ENCODE results near the gene C2CD2.
"Not testable (repeated sequence)": the region's sequence is repeated elsewhere in the genome, so short reads cannot be mapped to it uniquely, and the experiment has no call there.

C2CD2 gene

DNA sequence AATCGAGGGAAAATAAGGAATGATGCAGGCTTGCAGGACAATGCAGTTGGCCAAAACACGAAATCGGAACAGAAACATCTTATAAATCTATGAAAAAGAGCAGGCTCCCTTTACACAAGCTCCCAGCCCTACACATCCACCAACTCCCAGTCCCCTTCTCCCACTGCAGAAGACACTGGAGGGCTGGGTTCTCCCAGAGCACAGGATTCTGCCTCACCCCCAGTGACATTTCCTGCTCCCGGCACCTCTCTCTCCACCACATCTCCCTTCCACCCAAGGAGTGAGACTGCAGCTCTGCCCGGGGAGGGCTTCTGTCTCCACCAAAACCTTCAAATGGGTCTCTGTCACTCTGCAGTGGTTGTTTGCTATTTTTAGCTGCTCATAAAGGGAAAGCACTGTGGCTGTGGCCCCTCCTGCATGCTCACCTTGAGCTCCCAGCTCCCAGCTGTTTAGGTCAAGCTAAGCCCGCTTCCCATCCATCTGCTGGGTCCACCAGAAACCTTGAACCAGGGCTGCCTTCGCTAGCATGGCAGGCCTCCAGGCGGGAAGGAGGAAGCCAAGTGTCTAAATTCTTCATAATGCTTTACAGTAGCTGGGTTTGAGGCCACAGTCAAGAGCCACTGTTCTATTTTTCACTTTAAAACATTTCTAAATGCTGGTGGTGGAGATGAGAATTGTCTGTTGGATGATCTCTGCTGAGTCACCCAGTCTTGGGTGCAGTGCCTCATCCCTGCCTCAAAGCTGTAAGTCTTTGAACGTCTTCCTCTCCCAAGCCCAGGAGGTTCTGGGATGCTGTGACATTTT, 3.3 kb upstream of the C2CD2 start:
- no peak for DNase-seq

DNA sequence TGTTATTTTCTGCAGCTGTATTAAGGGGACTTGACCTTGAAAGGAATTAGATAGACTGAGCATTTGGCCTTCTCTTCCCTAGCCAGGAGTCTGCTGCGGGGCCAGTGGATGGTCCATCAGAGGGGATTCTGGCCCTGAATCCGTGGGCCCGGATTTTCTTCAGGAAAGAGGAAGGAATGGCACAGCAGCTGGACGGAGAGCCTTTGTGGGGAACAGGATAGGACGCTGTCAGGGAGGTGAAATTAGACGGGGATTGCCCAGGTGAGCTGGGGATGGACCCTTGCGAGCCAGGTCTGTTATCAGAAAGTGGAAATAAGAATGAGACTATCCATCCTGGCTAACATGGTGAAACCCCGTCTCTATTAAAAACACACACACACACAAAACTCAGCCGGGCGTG, 1.7 kb upstream of the C2CD2 start:
- DNase-seq: no peak

DNA sequence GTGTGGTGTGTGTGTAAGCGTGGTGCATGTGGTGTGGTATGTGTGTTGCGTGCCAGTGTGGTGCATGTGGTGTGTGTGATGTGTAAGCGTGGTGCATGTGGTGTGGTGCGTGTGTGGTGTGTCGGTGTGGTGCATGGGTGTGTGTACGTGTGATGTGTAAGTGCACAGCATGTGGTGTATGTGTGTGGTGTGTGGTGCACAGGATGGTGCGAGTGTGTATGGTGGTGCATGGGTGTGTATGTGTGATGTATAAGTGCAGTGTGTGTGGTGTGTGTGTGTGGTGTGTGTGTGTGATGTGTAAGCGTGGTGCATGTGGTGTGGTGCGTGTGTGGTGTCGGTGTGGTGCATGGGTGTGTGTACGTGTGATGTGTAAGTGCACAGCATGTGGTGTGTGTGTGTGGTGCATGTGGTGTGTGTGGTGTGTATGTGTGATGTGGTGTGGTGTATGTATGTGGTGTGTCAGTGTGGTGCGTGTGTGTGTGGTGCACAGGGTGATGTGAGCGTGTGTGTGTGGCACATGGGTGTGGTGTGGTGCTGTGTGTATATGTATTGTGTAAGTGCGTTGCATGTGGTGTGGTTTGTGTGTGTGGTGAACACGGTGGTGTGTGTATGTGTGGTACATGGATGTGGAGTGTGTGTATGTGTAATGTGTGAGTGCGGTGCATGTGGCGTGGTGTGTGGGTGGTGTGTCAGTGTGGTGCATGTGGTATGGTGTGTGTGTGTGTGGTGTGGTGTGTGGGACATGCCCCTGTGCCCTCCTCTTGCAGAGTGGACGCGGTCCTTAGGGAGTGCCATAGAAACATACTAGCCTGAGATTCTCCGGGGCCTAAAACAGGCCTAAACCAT, 1.1 kb upstream of the C2CD2 start:
- no peak for DNase-seq

DNA sequence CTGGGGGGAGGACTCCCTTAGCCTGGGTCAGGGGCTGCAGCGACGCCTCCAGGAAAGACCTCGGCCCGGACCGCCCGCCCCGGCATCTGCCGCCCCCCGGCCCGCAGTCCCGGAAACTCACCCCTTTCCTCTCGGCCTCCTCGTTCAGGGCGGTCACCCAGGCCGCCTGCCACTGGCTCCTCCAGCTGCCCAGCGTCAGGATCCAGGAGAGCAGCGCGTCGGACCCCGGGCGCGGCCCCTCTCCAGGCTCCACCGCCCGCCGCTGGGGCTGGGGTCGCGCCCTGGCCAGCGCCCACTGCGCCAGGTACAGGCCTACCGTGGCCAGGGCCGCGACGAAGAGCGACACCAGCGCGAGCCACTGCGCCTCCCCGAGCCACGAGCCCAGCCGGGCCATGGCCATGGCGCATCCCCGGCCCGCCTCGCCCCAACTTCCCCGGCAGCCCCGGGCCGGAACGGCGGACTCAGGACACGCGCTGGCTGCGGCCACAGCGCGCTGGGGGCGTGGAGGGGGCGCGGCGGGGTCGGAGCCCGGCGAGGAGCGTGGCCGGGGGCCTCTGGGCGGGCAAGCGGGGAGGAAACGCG, 478 bp downstream of the C2CD2 start:
- peak; percentile 27 for DNase-seq

DNA sequence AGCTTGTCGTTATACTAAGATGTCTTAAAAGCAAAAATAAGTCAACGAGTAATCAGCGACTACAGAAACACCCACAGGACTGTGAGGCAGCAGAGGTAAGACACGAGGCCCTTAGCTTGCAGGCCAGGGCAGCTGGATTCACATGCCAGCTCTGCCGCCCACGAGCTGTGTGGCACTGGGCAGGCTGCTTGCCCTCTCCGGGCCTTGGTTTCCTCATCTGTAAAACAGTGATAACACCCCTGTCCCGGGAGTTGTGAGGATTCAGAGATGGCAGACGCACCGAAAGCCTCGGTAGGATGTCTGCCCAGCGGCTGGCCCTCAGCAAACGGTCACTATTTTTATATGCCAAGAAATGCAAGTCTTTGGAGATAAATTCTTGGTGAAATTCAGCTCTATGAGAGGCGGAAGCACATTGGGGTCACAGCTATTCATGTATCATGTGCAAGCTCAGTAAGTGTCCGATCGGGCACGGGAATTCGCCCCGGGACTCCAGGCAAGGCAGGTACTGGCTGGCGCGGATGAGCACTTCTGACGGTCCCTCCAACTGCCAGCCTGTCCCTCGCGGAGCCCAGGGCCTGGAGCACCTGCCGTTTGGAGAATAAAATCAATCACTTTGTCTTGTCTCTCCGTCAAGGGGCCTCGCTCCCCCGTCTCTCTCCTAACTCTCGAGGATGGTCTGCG, 1.1 kb downstream of the C2CD2 start:
- no peak for DNase-seq

DNA sequence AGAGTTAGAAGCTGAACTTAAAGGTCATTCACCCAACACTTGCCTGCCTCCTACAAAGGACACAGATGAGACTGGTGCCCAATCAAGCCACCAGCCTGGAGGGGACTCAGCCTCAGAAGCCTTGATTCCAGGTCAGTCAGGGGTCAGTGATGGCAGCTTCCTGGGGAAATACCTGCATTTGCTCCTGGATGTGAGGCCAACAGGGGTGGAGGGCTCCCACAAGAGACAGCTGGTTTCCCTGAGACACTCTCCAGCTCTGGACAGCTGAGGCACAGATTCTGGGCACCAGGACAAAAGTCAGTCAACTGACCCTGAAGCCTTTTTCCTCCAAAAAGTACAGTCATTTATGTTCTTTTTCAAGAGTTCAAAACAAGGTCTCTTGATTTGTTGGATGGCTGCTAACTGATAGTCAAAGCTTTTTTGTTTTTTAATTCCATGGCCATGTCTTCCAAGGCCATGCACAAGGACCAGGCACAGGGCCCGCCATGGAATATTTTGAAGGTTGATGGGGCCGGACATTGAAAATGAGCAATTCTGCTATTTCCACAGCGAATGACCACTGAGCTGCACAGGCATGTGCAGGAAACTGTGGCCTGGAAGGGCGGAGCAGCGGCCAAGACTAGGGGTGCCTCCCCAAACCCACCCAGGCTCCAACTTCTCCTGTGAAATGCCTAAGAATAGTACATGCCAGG, 1.8 kb downstream of the C2CD2 start:
- no peak for DNase-seq

DNA sequence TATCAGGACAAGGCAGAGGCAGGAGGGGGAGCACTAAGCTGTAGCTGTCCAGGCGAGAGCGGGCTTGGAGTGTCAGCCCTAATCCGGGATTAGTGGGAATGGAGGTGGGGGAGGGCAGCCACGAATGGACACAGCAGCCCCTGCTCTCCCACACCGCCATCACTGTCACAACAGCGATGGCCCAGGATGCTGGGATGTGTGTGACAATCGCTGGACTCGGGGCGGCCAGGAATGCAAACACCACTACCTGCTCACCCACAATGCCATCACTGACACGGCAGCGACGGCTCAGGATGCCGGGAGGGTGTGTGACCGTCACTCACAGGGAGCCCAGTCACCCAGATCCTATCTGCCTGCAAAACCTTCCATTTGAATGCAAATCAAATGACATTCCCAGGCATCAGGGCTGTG, 2.9 kb downstream of the C2CD2 start:
- no peak for DNase-seq

DNA sequence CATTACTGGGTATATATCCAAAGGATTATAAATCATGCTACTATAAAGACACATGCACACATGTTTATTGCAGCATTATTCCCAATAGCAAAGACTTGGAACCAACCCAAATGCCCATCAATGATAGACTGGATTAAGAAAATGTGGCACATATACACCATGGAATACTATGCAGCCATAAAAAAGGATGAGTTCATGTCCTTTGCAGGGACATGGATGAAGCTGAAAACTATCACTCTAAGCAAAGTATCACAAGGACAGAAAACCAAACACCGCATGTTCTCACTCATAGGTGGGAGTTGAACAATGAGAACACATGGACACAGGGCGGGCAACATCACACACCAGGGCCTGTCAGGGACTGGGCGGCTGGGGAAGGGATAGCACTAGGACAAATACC, 4.2 kb downstream of the C2CD2 start:
- DNase-seq: not testable (repeated sequence)

DNA sequence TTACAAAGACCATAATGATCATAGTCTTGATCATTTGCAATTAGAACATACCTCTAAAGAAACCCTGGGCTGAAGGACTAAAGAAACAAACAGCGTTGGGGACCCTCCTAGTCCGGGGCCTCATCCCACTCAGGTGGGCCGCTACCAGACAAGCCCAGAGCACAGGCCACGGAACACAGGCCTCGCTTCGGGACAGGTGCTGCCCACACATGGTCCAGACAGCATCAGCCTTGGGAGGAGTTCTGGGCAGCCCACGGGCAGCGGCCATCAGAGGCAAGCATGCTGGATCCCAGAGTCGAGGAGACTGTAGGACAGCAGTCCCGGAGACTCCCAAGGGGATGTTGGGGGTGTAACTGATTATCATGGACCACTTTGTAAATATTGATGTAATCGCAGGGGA, 4.9 kb downstream of the C2CD2 start:
- DNase-seq: no peak

DNA sequence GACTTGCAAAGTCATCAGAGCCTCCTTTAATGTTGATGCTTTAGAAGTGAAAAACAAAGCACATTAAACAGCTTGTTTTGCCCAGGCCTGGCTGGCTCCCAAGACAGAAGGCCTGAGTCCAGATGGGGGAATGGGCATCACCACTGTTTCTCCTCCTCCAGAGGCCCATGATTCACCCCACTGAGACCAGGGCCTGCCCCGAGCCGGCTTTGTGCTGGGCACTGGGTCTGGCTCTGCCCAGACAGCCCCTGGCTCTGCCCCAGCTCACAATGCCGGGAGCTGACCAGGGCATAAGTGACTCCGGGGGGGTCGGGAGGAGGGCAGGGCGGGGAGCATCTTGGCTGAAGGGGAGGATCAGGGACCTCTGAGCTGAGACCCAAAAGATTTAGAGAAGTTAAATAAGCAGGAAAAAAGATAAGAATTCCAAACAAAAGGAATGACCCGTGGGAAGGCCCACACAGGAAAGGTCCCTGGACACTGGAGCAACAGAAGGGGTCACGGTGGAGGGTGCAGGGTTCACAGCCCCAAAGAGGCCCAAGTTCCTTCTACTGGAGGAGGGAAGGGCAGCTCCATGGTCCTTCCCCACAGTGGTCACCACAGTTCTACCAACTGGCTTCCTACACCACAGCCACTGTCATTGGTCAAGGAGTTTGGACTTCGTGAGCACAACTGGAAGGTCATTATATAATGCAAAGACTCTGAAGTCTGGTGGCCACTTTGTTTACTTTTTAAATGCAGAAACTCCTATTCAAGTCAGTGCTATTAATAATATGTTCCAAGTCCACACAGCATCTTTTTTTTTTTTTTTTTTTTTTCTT, 5.5 kb downstream of the C2CD2 start:
- no peak for DNase-seq

DNA sequence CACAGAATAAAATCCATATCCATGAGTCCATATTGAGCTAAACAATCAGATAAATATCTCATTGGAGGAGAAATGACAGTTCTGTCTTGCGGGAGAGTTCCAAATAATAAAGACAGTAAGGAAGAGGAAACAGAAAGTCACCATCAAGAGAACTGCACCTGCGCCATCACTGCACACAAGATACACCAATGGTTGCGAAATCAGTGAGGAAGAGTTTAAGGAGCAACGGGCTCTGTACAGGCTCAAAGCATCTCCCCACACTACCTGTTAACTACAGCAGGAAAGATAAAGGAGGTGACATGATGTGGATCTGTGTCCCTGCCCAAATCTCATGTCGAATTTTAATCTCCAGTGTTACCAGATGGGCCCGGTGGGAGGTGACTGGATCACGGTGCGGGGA, 7.8 kb downstream of the C2CD2 start:
- no peak for DNase-seq

DNA sequence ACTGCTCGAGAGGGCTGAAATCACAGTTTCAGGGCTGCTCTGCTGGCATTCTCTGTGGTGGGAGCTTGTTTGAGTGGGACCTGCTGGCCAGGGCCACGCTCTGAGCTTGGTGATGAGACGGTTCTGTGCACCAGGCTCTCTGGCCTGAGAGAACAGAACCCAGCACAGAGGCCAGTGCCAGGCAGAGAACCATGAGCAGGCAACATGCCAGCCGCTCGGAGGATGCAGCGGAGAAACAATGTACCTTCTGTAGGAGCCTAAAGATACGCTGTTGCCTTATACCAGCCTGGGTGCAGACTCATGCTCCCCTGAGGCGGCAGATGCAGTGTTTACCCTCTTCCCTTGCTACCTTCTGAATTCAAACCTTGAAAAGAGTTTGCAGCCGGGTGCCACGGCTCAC, 10.0 kb downstream of the C2CD2 start:
- no peak for DNase-seq

DNA sequence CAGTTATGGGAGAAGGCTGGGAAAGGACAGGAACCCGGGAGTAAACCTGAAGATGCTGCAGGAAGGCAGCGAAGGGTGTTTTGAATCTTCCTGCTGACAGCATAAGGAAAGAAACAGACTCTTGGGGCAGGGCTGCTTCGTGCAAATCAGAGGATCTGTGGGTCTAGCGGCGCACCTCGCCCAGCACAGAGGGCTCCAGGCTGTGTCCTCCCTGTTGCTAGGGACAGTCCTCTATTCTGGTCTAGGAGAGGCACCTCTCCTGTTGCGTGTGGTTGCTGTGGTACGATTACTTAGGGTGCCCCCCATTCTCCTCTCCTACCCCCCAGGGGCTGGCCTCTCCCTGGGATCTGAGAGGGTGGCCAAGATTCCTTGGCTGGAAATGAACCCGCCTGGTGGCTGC, 11.4 kb downstream of the C2CD2 start:
- no peak for DNase-seq

DNA sequence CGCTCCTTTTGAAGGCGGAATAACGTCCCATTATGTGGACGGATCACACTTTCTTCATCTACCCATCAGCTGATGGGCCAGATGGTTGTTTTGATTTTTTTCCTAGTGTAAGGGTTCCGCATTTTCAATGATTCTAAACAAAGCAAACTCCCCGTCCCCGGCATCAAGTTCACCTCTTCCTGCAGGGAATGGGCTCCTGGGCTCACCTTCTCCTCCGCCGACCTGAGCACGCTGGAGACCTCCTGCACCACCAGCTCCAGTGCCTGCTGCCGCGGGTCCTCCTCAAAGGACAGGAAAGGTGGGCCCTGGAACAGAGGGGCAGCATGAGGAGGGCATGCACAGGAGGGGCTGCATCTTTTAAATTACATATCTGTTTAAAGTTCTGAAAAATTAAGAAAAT, 11.9 kb downstream of the C2CD2 start:
- no peak for DNase-seq

DNA sequence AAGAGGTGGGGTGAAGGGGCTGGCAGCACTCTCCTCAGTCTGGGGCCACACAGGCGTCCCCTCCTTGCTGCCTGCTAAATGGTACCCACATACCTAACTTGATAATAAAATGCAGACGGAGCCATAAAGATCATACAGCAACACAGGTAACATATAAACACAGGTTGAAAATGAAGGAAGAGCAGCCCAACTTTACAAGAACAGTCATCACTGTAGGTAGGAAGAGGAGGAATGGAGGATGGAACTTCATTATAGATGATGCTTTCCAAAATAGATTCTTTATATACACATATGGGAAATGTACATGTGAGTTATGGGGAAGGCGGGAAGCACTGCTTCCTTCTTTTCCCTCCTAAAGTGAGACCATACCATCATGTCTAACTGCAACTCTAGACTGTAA, 13.4 kb downstream of the C2CD2 start:
- DNase-seq: no peak

DNA sequence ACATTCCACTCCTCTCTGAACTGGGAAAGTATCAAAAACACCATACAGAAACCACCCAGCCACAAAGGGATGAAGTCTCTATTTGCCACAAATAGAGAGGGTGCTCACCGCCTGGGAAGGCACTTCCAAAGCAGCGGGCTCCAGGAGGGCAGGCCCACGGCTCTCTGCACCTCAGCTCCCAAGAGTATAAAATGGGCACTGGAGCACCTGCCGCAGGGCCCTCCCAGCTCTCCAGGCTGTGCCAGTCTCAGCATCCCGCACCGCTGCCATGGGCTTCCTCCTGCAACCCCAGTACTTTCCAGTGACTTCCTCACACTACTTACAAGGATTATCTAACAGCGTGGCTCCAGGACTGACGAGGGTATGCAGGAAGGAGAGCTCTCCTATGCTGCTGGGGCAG, 14.4 kb downstream of the C2CD2 start:
- DNase-seq: no peak

DNA sequence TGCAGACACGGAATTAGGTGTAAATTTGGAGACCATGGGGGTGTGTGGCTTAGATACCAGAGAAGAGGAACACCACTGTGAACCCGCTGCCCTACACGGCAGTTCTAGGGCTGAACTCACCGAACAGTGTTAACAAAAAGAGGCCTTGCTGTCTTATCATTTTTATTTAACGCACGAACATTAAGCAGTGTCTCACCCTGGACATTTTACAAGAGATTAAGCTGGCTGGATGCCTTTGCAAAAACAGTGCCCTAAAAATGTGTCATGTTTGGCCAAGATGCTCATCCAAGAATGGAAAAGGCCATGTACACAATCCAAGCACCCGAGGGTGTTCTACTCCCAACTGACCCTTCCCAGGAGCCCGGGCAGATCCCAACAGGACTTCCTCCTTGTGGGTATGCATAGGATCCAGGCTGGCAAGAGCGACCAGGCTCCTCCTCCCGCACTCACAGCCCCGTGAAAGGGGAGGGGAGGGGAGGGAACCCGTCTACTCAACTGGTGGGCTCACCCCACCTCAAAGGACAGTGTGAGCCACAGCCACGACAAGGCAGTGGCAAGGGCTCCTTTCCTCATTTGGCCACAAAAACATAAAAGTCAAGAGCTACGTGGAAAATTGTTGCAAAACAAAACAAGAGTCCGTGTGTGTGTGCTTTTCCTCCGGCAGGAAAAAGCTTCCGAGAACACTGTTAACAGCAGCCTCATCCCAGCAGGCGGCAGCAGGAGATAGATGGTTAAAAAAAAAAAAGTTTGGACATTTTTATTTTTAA, 20.3 kb downstream of the C2CD2 start:
- no peak for DNase-seq

DNA sequence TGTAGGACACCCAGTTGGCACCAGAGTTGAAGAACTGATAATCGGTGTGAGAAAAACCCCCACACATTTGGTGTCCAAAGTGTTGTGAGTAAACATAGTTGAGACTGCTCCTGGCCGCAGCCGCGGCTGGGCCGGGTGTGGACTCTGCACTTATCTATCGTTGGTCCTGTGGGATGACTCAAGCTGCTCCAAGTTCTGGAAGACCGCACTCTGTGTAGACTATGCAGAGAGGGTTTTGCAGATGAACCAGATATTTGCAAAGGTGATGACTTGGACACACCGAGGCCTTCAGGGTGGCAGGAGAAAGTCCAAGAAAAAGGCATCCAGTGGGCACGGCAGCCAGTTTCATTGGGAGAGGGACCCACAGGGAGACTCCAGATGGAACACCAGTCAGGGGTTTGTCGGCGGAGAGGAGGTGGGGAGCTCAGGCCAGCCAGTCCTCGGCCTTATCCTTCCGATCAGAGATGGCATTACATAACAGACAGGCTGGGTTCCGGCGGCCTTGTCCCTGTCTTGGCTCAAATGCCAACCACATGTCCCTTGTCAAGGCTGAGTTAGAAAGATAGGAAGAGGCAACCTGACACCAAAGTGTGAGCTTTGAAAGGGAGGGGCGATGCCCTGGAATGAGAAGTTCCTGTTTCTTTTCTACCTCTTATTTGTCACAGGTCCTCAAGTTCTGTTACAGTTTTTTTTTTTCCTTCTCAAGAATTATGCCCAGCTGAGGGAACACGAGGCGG, 21.1 kb downstream of the C2CD2 start:
- DNase-seq: no peak

DNA sequence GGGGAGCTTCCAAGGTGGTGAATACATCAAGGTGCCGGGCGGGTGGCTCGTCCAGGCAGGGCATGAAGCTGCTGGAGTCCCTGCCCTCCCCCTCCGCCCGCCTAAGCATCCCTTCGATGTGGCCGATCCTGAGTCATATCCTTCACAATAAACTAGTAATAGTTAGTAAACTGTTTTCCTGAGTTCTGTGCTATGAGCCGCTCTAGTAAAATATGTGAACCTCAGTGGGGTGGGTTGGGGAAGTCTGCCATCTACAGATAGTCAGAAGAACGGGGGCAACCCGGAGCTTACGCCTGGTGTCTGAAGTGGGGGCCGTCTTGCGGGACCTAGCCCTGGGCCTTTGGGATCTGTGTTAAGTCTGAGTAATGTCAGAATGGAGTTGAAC, 21.6 kb downstream of the C2CD2 start:
- DNase-seq: no peak

DNA sequence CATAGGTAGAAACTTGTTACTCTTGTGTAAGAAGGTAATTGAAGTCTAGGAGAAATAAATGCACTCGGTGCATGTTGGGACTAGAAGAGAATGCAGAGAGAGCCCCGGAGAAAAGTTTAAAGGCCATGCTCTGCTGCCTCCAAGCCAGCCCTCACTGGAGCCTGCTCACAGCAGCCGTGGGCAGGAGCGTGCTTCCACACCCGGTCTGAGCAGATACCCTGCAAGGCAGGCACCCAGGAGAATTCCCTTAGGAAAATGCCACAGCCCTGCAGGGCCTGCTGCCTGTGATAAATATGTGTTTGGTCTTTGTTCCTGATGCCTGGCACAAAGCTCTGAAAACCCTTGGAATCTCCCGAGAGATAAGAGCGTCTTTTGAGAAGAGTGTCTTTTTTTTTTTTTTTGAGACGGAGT, 22.8 kb downstream of the C2CD2 start:
- DNase-seq: no peak

Measured in stimulated activated CD4-positive, alpha-beta T cell treated with anti-CD3 and anti-CD28 coated beads, Interleukin-15, amount 100 ng/mL, for 24 hours (primary cell).